Measurements from ENCODE around the gene MAPT. TPM values are rescaled to one million over a fixed set of nuclear protein-coding genes. Genes with fewer than 3 reads are reported as not detected.

Gene MAPT
- total RNA-seq, 4 donors from 2014 or later = 4.2 to 11.1 (median 7.3) TPM

- TF ChIP-seq POLR2AphosphoS5 (IDR thresholded peaks at IDR 0.05) (no peak), POLR2A (IDR thresholded peaks at IDR 0.05; ENCODE audit: low read depth) (no peak), CTCF (IDR thresholded peaks at IDR 0.05) (no peak), EP300 (IDR thresholded peaks at IDR 0.05) (no peak)
Measured at GRCh38 chr17:45976391-45976754, 82.0 kb downstream of the MAPT start.

GRCh38 chr17:45976755-45977505 is 82.6 kb downstream of the MAPT start:
- intact Hi-C loops (cut with DNase I) = no loop called here
- H3K27me3 ChIP-seq = no peaks in the 10 kb centered on the region
- no peak overlapping the region for H3K4me3 ChIP-seq
- H3K9me3 ChIP-seq = no peaks in the 10 kb centered on the region
- TF ChIP-seq POLR2AphosphoS5 (IDR thresholded peaks at IDR 0.05) (no peak), POLR2A (IDR thresholded peaks at IDR 0.05; ENCODE audit: low read depth) (no peak), EP300 (IDR thresholded peaks at IDR 0.05) (no peak), CTCF (IDR thresholded peaks at IDR 0.05) (no peak)
- DNase-seq (ENCODE audit: extremely low spot score) = no peak
- 94% methylated on average over 15 of the region's 18 CpGs for WGBS
- H3K27ac ChIP-seq (replicated peaks in 1 of 4) = no peak overlapping the region
- no peaks in the 10 kb centered on the region for H3K36me3 ChIP-seq
- peaks cover 0 to 13% (median 8%) of the 10 kb centered on the region in 4 donors for H3K4me1 ChIP-seq

More at GRCh38 chr17:45976391-45976754, 82.0 kb downstream of the MAPT start:
- H3K27me3 ChIP-seq = no peaks in the 10 kb centered on the region
- intact Hi-C loops (cut with DNase I) = no loop called here
- no peak for DNase-seq (ENCODE audit: extremely low spot score)
- no peaks in the 10 kb centered on the region for H3K9me3 ChIP-seq
- no peak overlapping the region for H3K4me3 ChIP-seq
- peaks cover 0 to 13% (median 8%) of the 10 kb centered on the region in 4 donors for H3K4me1 ChIP-seq
- WGBS = 94% methylated on average over 2 of the region's 2 CpGs
- H3K36me3 ChIP-seq = no peaks in the 10 kb centered on the region
- no peak overlapping the region for H3K27ac ChIP-seq (replicated peaks in 1 of 4)

- WGBS = 91% methylated on average over 4 of the region's 4 CpGs
- intact Hi-C loops (cut with DNase I) = no loop called here
- no peak overlapping the region for H3K27ac ChIP-seq (replicated peaks in 1 of 4)
- no peak for DNase-seq (ENCODE audit: extremely low spot score)
- H3K36me3 ChIP-seq = no peaks in the 10 kb centered on the region
- no peaks in the 10 kb centered on the region for H3K9me3 ChIP-seq
- TF ChIP-seq POLR2AphosphoS5 (IDR thresholded peaks at IDR 0.05) (no peak), POLR2A (IDR thresholded peaks at IDR 0.05; ENCODE audit: low read depth) (no peak), EP300 (IDR thresholded peaks at IDR 0.05) (no peak), CTCF (IDR thresholded peaks at IDR 0.05) (no peak)
- H3K4me3 ChIP-seq = no peak overlapping the region
- peaks cover 0 to 13% (median 8%) of the 10 kb centered on the region in 4 donors for H3K4me1 ChIP-seq
- no peaks in the 10 kb centered on the region for H3K27me3 ChIP-seq
Measured at GRCh38 chr17:45977506-45977824, 83.1 kb downstream of the MAPT start.

- Histone ChIP-seq H3K36me3 (peaks cover 0 to 3% (median under 1%) of the 10 kb centered on the region in 4 donors), H3K27me3 (no peaks in the 10 kb centered on the region), H3K4me1 (peaks cover 0 to 13% (median 8%) of the 10 kb centered on the region in 4 donors), H3K9me3 (no peaks in the 10 kb centered on the region), H3K27ac (replicated peaks in 1 of 4) (no peak overlapping the region), H3K4me3 (no peak overlapping the region)
- intact Hi-C loops (cut with DNase I) = no loop called here
- WGBS = 90% methylated on average over 3 of the region's 3 CpGs
- DNase-seq (ENCODE audit: extremely low spot score) = no peak
- TF ChIP-seq POLR2AphosphoS5 (IDR thresholded peaks at IDR 0.05) (no peak), EP300 (IDR thresholded peaks at IDR 0.05) (no peak), POLR2A (IDR thresholded peaks at IDR 0.05; ENCODE audit: low read depth) (no peak), CTCF (IDR thresholded peaks at IDR 0.05) (no peak)
Measured at GRCh38 chr17:45977976-45978626, 83.7 kb downstream of the MAPT start.
